Measurements from ENCODE around the gene DNMT1.
"Not testable (repeated sequence)": the region's sequence is repeated elsewhere in the genome, so short reads cannot be mapped to it uniquely, and the experiment has no call there.

DNMT1 gene

DNA sequence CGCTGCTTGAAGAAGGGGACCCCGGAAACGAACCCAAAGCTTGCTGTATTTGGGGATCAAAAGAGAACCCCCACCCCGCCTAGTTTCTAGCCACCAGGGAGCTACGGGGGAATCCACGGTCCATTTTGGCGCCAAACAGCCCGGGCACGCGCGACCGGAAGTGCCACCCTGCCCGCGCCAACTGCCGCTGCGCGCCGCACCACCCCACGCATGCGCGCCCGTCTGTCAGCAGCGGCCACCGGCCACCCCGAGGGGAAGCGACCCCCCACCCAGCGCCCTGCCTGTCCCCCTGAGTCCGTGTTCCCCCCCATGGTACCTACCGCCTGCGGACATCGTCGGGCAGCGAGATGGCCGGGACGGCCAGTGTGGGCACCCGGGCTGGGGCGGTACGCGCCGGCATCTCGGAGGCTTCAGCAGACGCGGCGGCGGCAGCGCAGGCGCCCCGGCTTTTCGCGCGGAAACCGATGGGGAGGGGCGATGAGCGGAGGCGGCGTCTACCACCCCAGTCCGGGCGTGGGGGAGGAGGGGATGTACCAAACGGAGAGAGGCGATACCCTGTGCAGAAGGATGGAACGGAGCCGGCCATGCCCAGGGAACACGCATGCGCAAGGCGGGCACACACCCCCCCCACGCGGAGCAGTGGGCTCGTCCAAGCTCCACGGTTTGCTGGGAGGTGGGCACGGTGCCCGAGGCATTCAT is at the start of gene DNMT1:
Gene DNMT1 (minus strand): TSS at position 454 of the 699 bp plus-strand sequence. CDS start 54 bp downstream, at position 400.
- DNase-seq: peak; percentile 96

DNA sequence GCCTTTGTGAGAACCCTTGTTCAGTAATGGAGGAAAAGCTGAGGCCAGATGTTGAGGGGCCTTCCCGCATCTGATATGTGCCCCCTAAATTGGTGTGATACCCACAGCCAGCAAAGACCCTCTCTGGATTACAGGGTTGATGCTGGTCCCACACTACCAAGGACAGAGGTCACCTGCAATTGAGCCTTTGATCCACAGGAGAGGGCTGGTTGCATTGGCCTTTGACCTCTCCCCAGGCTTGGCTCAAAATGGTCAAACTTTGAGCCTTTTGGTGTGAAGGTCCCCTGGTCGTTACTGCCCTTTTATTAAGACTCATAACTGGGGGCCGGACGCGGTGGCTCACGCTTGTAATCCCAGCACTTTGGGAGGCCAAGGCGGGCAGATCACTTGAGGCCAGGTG is 48.9 kb upstream of the DNMT1 start:
- no peak for DNase-seq

DNA sequence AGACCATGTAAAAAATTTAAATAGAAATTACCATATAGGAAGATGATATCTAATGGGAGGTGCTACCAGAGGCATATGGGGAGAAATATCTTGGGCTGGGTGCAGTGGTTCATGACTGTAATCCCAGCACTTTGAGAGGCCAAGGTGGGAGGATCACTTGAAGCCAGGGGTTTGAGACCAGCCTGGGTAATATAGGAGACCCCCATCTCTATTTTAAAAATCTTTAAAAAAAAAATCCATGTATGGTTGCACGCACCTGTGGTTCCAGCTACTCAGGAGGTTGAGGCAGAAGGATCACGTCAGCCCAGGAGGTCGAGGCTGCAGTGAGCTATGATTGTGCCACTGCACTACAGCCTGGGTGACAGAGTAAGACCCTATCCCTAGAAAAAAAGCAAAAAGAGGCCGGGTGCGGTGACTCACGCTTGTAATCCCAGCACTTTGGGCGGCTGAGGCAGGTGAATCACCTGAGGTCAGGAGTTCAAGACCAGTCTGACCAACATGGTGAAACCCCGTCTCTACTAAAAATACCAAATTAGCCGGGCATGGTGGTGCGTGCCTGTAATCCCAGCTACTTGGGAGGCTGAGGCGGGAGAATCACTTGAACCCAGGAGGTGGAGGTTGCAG is 47.2 kb upstream of the DNMT1 start:
- DNase-seq: not testable (repeated sequence)

DNA sequence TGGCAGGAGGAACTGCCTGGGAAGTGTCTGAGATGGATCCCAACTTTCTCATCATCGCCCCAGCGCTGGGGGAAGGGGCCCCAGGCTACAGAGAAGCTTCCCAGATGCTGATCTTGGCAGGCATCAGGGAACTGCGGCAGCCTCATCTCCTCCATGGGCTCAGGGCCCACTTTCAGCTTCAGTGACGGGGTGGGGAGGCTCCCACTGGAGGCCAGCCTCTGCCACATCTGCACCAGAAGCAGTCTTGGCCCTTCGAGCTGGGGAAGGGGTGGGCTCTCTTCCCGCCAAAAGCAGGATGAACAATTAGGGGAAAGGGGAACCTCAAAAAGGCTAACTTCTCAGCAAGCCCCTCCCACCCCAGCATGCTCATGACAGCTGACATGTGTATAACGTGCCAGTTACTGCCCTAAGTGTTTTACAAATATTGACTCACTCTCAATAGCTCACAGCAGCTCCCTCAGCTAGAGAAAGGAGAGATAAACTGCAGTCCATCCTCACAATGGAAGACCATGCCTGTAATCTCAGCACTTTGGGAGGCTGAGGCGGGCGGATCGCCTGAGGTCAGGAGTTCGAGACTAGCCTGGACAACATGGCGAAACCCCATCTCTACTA is 43.5 kb upstream of the DNMT1 start:
- peak; percentile 96 for DNase-seq

DNA sequence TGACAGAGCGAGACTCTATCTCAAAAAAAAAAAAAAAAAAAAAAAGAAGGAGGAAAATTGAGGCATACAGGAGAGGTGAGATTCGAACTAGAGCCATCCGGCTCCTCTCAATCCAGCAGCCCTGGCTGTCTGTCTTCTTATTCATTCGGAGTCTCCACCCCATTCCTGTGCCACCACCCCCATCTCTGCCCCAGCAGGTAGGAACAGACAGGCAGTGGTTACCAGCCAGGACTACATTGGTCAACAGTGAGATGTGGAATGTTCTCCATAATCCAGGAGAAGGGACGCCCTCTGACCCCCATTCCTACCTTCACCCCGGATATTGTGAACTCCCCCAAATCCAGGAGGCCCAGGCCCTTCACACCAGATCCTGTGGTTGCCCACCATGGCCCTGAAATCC is 42.9 kb upstream of the DNMT1 start:
- DNase-seq: peak; percentile 71

DNA sequence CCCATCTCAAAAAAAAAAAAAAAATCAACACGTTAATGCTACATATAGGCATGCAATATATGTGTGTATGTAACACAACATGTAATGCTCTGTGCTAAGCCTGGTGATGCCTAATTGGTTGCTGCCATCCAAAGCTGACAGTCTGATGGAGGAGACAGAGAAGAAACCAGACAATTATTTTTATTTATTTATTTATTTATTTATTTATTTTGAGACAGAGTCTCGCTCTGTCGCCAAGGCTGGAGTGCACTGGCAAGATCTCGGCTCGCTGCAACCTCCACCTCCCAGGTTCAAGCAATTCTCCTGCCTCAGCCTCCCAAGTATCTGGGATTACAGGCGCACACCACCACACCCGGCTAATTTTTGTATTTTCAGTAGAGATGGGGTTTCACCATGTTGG is 40.7 kb upstream of the DNMT1 start:
- DNase-seq: not testable (repeated sequence)

DNA sequence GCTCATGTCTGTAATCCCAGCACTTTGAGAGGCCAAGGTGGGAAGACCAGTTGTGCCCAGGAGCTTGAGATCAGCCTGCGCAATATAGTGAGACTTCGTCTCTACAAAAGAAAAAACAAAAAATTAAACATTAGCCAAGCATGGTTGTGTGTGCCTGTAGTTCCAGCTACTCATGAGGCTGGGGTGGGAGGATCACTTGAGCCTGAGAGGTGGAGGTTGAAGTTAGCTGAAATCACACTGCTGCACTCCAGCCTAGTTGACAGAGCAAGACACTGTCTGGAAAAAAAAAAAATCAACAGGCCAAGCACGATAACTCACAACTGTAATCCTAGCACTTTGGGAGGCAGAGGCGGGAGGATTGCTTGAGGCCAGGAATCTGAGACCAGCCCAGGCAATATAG is 40.2 kb upstream of the DNMT1 start:
- DNase-seq: peak; percentile 29

DNA sequence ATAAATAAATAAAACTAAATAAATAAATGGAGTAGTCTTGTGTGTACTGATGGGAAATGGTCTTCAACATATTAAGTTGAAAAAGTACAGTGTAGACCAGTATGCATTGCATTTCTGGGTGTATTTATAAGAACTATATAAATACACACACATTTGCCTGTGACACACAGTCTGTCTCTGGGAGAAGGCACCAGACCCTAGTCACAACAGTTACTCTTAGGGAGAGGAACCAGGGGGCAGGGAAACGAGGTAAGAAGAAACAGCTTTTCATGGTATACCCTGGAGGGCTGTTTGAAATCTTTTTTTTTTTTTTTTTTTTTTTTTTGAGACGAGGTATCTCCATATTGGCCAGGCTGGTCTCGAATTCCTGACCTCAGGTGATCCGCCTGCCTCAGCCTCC is 39.2 kb upstream of the DNMT1 start:
- no peak for DNase-seq

DNA sequence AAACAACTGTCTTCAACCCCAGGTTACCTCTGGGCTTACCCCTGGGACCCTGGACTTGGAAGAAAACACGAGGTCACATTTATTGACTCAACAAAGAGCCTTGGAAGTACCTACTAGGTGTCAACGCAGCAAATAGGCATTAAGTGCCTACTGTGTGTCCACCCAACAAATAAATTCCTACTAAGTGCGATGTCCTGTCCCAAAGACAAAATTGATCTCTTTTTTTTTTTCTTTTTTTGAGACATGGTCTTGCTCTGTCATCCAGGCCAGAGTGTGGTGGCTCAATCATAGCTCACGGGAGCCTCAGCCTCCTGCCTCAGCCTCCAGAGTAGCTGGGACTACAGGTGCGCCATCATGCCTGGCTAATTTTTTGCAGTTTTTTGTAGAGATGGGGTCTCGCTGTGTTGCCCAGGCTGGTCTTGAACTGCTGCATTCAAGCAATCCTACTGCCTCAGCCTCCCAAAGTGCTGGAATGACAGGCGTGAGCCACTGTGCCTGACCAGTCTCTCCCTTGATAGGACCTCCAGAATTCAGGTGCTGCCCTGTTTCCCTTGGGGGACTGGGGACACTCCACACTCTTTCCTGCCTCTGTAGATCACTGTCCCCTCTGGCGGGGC is 37.0 kb upstream of the DNMT1 start:
- no peak for DNase-seq

DNA sequence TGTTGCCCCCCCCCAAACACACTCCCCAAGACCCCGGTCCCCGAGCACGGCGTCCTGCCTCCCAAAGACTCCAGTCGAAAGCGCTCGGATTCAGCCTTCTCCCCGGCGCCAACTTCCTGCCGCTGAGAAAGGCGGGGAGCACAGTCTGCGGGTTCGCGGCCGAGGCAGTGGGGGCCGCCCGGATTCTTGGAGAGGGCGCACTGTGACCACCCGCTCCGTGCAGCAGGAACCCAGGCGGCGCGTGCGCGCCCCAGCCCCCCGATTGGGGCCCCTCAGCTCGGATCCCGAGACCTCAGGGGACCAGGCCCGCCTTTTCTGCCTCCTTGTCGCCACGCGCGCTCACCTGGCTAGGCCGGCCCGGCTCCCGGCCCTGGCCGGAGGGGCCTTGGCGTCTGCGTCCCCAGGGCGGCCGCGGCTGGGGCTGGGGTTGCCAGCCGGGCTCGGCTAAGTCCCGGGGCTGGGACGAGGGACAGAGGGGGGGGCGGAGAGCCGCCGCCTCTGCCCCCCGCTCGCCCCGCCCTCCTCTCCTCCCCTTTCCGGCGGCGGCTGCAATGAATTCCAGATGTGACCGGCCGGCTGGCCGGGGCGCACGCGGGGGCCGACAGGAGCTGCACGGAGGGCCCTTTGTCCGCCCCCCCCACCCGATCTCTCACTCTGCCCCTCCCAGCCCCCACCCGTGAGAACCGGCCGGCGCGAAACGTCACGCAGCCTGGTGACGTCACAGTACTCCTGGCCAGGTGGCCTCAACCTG is 36.3 kb upstream of the DNMT1 start, which contains the start of gene S1PR2:
Gene S1PR2 (minus strand): TSS at position 471 of the 751 bp plus-strand sequence. CDS start 6,426 bp downstream, outside the sequence.
- peak; percentile 93 for DNase-seq

DNA sequence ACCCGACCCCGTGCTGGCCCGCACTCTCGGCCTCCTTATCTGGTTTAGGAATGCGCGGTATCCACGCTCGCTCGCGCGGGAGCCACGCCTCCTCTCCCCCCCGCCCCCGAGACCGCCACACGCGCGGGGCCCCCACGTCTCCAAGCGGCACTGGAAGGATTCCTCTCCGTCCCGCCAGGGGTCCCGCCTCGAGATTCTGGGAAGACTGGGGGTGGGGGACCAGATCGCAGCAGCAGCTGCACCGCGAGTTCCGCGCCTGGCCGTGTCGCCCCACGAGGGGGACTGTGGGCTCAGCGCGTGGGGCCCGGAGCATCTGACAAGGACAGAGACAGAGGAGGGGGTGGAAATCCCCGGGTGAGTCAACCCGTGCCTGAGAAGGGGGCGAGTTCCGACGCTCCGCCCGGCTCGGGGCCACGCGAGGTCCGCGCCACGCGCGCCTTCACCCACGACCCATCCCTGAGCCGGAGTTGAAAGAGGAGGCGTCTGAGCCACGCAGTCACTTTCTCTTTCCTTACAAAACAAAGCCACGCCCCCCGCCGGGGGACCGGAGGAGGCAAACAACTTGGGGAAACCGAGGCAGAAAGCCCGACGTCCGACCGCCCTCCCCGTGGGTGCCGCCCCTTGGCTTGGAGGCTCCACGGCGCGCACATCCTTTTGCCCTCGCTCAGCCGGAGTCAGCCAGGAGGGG is 35.6 kb upstream of the DNMT1 start:
- peak; percentile 51 for DNase-seq

DNA sequence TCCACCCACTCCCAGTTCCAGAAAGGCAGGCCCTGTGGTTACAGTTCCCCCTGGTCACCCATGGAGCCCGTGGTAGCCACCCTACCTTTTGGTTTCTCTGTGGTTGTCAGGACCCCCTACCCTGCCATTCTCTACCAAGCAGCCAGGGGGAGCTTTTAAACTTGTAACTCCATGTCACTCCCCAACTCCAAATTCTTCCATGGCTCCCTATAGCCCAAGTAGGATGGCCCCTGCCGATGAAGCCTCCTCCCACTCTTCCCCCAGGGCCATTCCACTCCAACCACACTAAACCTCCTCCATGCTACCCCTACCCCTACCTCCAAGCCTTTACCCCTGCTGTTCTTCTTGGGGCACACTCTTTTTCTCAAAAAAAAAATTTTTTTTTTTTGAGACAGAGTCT is 34.2 kb upstream of the DNMT1 start:
- DNase-seq: peak; percentile 64

DNA sequence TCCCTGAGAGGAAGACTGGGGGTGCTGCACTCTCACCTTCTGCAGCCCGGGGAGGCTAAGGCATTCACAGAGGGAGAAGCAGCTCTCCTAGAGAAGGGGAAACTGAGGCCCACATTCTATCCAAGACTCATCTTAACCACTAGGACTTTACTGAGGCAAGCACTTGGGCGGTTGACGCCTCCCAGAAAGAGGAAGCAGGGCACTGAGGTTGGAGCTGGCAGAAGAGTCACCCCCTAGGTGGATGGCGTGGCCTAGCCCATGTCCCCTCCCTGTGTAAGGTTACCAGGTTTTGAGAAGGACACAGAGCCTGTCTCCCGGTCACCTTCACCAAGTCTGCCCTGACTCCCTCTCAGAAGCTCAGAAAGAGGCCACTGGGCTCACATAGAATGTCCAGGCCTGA is 33.6 kb upstream of the DNMT1 start:
- no peak for DNase-seq

DNA sequence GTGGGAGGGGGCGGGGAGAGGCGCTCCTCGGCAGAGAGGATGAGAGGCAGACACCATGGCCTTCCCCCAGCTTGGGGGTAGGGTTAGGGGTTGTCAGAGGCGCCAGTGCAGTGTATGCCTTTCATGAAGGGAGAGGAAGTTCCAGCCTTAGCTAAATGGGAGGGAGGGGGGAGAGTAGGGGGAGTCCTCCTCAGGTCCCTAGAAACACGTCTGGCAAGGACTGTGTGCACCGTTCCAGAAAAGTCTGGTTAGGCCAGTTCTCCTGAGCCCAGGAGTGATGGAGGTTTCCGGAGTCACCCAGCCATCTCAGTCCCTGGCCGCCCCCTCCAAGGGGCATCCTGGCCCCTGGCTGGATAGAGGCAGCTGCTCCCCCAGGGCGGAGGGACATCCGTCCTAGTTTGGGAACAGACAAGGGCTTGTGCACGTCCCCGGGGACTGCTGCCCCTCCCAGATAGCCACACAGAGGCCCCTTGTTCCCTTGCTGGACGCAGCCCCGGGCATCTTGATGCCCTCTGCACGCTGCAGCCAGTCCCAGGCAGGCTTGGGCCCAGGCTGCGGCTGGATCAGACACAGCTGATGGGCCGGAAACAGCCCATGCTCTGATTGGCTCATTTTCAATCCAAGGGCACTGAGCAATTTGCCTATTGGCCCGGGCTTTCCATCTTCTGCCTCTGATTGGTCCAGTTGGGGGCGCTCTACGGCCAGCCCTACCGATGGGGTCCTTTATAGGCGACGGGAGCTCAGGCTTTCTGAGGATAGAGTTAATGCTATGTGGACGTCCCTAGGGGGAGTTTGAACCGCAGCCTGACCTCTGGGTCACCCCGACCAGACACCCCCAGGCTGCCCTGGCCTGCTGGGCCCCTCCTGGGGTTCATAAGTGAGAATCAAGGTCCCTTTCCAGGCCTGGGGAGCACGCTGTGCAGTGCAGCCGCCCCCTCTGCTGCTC is 32.5 kb upstream of the DNMT1 start:
- no peak for DNase-seq

DNA sequence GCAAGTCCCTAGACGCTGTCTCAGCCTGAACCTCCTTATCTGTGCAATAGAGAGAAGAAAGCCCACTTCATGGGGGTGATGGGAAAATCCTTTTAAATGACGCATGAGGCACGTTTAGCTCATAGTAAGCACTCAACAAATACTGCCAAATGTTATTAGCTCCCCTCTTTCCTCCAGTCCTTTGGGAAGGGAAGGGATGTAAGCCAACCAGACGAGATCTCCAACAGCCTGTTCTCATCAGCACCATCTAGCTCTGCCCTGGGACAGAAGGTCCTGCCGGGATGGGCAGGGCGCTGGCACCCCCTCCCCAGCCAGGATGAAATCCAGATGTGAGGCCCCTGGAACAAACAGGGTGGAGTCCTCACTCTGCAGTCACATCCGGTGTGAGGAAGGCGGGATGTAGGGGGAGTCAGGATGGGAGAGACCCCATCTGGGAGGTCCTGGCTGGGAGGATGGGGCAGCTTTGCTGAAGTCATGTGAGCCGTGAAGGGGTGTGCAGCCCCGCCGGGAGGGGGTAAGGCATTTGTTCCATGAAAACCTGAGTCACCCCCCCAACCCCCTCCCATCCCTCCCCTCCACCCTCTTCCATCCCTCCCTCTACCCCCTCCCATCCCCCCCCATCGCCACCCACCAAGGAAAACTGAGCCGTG is 31.7 kb upstream of the DNMT1 start:
- DNase-seq: no peak

DNA sequence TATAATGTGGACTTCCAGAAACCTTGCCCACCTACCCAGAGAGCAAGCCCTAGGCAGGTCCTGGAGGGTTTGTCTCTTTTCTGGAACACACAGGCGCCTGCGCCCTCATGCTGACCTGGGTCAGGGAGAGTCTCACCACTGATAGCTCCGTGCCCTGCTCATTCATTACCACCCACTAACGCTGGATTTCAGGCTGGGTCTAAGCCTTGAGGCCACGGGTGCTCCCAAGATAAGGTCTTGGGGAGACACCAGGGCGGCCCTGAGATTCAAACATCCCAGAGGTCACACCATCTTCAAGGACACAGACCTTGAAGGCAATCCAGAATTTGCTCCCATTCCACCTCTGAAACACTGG is 31.2 kb upstream of the DNMT1 start:
- DNase-seq: no peak

DNA sequence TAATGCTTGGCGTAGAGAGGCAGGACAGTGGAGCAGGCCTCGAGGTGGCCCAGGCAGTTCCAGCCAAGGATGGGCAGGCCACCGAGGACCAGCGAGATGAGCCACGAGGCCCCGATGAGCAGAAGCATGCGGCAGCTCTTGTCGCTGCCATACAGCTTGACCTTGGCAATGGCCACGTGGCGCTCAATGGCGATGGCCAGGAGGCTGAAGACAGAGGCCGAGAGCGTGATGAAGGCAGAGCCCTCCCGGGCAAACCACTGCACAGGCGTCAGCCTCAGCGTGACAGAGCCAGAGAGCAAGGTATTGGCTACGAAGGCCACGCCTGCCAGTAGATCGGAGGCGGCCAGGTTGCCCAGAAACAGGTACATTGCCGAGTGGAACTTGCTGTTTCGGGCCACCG is 29.6 kb upstream of the DNMT1 start:
- no peak for DNase-seq

DNA sequence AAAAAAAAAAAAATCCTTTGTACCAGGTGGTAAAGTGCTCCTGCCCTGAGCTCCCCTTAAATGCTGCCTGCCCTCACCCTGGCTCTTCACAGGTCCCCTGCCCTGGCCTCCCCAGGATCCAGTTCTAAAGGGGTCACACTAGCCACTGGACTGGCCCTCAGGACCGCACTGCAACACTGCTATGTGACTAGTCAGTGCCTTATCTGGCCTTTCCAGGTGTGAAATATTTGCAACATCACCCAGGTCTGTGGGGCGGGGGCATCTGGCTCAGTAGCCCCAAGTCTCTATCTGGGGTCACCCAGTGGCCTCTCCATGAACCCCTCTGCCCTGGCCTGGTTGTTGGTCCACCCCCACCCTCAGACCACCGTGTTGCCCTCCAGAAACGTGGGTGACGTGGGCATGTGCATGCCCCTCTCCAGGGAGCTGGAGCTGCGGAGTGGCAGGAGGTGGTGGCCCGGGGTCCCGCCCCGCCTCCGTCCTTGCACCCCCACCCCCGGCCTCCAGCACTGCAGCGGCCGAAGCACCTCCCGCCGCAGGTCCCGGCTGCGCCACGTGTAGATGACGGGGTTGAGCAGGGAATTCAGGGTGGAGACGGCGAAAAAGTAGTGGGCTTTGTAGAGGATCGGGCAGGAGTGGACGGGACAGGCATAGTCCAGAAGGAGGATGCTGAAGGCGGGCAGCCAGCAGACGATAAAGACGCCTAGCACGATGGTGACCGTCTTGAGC is 28.9 kb upstream of the DNMT1 start:
- DNase-seq: no peak

DNA sequence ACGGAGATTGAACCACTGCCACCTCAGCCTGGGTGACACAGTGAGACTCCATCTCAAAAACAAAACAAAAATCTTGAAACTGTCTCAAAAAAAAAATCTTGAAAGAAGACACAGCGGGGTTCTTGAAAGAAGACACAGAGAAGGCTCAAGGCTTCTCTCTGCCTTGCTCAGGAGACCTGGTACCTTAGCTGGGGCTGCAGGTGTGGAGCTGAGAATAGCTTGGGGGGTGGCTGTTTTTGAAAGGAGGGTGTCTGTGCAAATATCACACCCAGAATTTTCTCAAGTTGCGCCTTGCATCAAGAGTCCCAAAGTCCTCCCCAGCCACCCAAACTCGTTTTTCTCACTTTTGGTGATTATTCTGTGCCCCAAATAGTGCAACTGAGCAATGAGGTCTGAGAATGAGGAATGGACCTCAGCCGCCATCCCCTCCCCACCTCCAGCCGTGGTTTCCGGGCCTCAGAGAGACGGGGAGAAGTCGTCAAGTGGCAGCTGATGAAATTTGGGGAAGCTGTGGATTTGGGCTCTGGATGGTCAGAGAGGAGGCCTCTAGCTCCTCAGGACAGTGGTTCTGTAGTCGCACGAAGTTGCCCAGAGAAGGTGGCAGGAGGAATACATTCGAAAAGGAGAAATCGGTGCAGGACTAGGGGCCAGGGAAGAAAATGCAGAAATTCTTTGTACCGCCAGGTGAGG is 27.6 kb upstream of the DNMT1 start:
- DNase-seq: no peak
